ENCODE measurements around the gene ZNF629. TPM values are rescaled to one million over a fixed set of nuclear protein-coding genes. Genes with fewer than 3 reads are reported as not detected.

Gene ZNF629
- total and polyA plus RNA-seq, 2 experiments from 2014 or later: 4.1 to 20.3 TPM

DNA sequence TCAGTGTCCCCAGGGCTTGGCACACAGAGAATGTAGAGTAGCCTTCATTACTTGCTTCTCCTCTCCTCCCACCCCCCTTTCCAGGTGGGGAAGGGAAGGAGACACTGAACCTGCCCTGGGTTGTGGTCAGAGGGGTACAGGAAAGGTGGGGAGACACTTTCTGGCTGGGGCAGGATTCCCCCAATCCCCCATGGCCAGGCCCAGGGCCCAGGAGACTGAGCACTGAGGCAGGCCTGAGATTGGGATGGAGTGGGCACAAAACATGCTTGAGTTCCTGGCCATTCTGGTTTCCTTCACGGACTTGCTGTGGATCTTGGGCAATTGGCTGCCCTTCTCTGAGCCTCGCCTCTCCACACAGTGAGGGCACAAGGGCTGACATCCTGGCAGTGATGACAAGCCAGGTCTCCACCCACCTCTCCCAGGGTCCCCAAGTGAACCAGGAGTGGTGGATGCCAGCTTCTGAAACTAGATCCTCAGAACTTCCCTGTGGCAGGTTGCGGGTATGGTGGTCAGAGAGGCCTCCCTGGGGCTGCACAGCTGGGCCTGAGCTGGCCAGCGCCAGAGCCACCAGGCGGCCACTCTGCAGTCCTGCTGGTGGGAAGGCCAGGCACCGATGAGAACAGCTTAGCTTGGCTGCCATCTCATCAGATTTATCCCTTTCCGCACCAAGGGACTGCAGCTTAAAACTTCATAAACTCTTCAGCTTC, 9.3 kb downstream of the ZNF629 start:
- H3K9me3 Mint-ChIP-seq: no peaks in the 10 kb centered on the region
- no peaks in the 10 kb centered on the region for H3K9me2 ChIP-seq (ENCODE audit: insufficient read depth)
- H3K4me3 ChIP-seq: no peak overlapping the region
- H3K27ac ChIP-seq (ENCODE audit: low read depth): no peak overlapping the region
- no peaks in the 10 kb centered on the region for H3K27me3 ChIP-seq (ENCODE audit: insufficient read depth)
- peak; percentile 37 for DNase-seq (ENCODE audit: low spot score)
- H3F3A ChIP-seq (replicated peaks; ENCODE audit: low read depth): peaks cover 25% of the 10 kb centered on the region
- H3K4me2 ChIP-seq: no peak overlapping the region
- H3K36me3 ChIP-seq (ENCODE audit: insufficient read depth): peaks cover 6% of the 10 kb centered on the region
- no peaks in the 10 kb centered on the region; the same call in 1 of the 2 replicates for H3K4me1 ChIP-seq (ENCODE audit: insufficient read depth)
- peak; percentile 10 to 30; a peak in 2 of 4 replicates for TF ChIP-seq CTCF (conservative IDR thresholded peaks at IDR 0.05; ENCODE audit: low read depth in 2 of 2)
- TF ChIP-seq ZNF114 (CRISPR knock-in tag; IDR thresholded peaks at IDR 0.05): no peak
- peak overlapping the region; percentile 93 for H3K4me3 Mint-ChIP-seq
- H3K79me2 ChIP-seq (replicated peaks; ENCODE audit: insufficient read depth): no peaks in the 10 kb centered on the region
- H2AFZ ChIP-seq: no peak overlapping the region
- peaks cover 5% of the 10 kb centered on the region for H4K20me1 ChIP-seq (replicated peaks; ENCODE audit: insufficient read depth)
- no peak overlapping the region for H3K27ac Mint-ChIP-seq
- H3K36me3 Mint-ChIP-seq (ENCODE audit: low read depth): peaks cover 40% of the 10 kb centered on the region
- peaks cover 40% of the 10 kb centered on the region for H3K27me3 Mint-ChIP-seq (ENCODE audit: insufficient read depth, low read depth, poor library complexity)
- H3K4me1 Mint-ChIP-seq: peaks cover 23% of the 10 kb centered on the region
- no peak; the same call in 2 of the 3 replicates for ATAC-seq

DNA sequence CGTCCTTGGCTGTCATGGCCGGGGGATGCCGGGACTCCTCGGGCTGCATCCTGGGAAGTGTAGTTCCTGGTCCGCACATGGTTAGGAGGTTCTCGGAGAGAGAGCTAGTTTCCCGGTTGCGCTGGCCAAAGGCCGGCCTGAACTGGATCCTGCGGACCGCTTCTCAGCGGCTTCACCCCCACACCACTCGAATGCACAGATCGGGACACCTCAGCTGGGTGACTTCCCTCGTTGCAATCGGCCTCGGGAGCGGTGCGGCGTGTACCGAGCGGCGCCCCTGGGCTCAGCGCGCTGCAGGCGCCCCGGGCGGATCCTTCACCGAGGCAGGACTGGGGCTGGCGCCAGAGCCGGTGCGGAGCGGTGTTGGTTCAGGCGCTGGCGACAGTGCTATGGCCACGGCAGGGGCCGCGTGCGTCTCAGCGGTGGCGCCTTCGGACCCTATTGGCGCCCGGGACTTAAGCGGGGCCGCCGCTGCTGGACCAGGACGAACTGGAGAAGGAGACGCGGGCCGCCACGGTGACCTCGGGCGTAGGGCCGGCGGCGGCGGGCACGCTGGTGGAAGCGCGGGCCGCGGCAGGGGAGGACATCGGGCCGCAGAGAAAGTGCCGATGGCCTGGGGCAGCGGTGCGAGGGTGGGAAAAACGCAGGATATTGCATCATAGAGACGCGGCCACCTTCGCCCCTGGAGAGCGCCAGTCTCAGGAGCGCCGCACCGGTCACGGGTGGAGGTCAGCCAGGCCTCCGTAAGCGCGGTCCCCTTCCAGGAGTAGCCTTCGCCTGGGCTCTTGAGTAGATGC, 11.4 kb downstream of the ZNF629 start:
- ATAC-seq (peak; percentile 84), DNase-seq (ENCODE audit: low spot score) (peak; percentile 96)
- Histone ChIP-seq H3K4me1 (ENCODE audit: insufficient read depth) (no peaks in the 10 kb centered on the region; the same call in 1 of the 2 replicates), H3K36me3 (ENCODE audit: insufficient read depth) (peaks cover 4% of the 10 kb centered on the region; the same call in 1 of the 2 replicates), H3K4me3 (peak overlapping the region; percentile 93), H3K27ac (ENCODE audit: low read depth) (peak overlapping the region; percentile 97), H3K9me2 (ENCODE audit: insufficient read depth) (no peaks in the 10 kb centered on the region), H4K20me1 (replicated peaks; ENCODE audit: insufficient read depth) (no peaks in the 10 kb centered on the region; the same call in none of the 2 replicates), H2AFZ (0 out of 2 replicates have a peak overlapping the region, but pooled peaks have one; percentile 38), H3F3A (replicated peaks; ENCODE audit: low read depth) (peaks cover 20% of the 10 kb centered on the region), H3K4me2 (peak overlapping the region; percentile 94), H3K27me3 (ENCODE audit: insufficient read depth) (no peaks in the 10 kb centered on the region), H3K79me2 (replicated peaks; ENCODE audit: insufficient read depth) (no peaks in the 10 kb centered on the region)
- peaks cover 23% of the 10 kb centered on the region for H3K4me1 Mint-ChIP-seq
- peaks cover 50% of the 10 kb centered on the region for H3K36me3 Mint-ChIP-seq (ENCODE audit: low read depth)
- H3K9me3 Mint-ChIP-seq: no peaks in the 10 kb centered on the region
- peak overlapping the region; percentile 99 for H3K27ac Mint-ChIP-seq
- H3K4me3 Mint-ChIP-seq: peak overlapping the region; percentile 93
- peaks cover 40% of the 10 kb centered on the region for H3K27me3 Mint-ChIP-seq (ENCODE audit: insufficient read depth, low read depth, poor library complexity)
- no peak for TF ChIP-seq CTCF (conservative IDR thresholded peaks at IDR 0.05; ENCODE audit: low read depth in 2 of 2)
- no peak for TF ChIP-seq NANOG (IDR thresholded peaks at IDR 0.05; ENCODE audit: borderline replicate concordance)
- TF ChIP-seq, protein P1, sequence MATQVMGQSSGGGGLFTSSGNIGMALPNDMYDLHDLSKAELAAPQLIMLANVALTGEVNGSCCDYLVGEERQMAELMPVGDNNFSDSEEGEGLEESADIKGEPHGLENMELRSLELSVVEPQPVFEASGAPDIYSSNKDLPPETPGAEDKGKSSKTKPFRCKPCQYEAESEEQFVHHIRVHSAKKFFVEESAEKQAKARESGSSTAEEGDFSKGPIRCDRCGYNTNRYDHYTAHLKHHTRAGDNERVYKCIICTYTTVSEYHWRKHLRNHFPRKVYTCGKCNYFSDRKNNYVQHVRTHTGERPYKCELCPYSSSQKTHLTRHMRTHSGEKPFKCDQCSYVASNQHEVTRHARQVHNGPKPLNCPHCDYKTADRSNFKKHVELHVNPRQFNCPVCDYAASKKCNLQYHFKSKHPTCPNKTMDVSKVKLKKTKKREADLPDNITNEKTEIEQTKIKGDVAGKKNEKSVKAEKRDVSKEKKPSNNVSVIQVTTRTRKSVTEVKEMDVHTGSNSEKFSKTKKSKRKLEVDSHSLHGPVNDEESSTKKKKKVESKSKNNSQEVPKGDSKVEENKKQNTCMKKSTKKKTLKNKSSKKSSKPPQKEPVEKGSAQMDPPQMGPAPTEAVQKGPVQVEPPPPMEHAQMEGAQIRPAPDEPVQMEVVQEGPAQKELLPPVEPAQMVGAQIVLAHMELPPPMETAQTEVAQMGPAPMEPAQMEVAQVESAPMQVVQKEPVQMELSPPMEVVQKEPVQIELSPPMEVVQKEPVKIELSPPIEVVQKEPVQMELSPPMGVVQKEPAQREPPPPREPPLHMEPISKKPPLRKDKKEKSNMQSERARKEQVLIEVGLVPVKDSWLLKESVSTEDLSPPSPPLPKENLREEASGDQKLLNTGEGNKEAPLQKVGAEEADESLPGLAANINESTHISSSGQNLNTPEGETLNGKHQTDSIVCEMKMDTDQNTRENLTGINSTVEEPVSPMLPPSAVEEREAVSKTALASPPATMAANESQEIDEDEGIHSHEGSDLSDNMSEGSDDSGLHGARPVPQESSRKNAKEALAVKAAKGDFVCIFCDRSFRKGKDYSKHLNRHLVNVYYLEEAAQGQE (IDR thresholded peaks at IDR 0.05; ENCODE audit: unreplicated experiment): no peak
- no peak for TF ChIP-seq EZH2 (IDR thresholded peaks at IDR 0.05; ENCODE audit: low read depth, unreplicated experiment)
- TF ChIP-seq POLR2AphosphoS5 (IDR thresholded peaks at IDR 0.05; ENCODE audit: low read depth): peak; percentile 81
- peak; percentile 92 for TF ChIP-seq ETS1 (IDR thresholded peaks at IDR 0.05)
